ENCODE results near the gene MUC6. TPM values are rescaled to one million over a fixed set of nuclear protein-coding genes. Genes with fewer than 3 reads are reported as not detected.
A peak's percentile ranks its signal among the peaks of the same experiment; 100 is the strongest.

MUC6 gene
- total and polyA plus RNA-seq, 5 experiments from 2014 or later, result not detected

- H3K4me1 Mint-ChIP-seq, result no peaks in the 10 kb centered on the region
- H3K27ac Mint-ChIP-seq, result no peak overlapping the region
- no peaks in the 10 kb centered on the region for H3K9me3 Mint-ChIP-seq
- peak in 1 of 10 donors; percentile 6 for DNase-seq
- POLR2A ChIA-PET, result no interaction called here
- H3K36me3 Mint-ChIP-seq, result no peaks in the 10 kb centered on the region
- no peak overlapping the region for H3K4me3 Mint-ChIP-seq
- ATAC-seq, result no peak
- peaks cover 0 to 14% (median 3%) of the 10 kb centered on the region in 5 donors for H3K27me3 Mint-ChIP-seq
Observed at GRCh38 chr11:1076061-1076665, 39.6 kb upstream of the MUC6 start.

DNA sequence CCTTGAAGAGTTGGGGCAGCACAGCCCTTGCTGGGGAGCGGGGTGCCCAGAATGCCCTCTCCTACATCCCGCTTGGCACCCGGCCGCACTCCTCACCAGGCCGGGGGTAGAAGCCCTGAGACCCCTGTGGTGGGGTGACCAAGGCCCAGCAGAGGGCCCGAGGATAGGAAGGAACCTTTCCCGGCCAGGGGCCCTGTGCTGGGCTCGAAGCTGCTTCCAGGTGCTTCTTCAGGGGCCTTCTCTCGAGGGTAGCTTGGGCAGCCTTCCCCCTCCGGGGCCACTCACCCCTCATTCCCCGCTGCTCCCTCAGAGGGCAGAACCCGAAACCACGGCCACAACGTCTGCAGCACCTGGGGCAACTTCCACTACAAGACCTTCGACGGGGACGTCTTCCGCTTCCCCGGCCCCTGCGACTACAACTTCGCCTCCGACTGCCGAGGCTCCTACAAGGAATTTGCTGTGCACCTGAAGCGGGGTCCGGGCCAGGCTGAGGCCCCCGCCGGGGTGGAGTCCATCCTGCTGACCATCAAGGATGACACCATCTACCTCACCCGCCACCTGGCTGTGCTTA, 38.9 kb upstream of the MUC6 start:
- peaks cover 0 to 16% (median 3%) of the 10 kb centered on the region in 5 donors for H3K27me3 Mint-ChIP-seq
- POLR2A ChIA-PET, result no interaction called here
- no peaks in the 10 kb centered on the region for H3K4me1 Mint-ChIP-seq
- H3K9me3 Mint-ChIP-seq, result no peaks in the 10 kb centered on the region
- H3K4me3 Mint-ChIP-seq, result no peak overlapping the region
- H3K36me3 Mint-ChIP-seq, result no peaks in the 10 kb centered on the region
- no peak for ATAC-seq
- no peak overlapping the region for H3K27ac Mint-ChIP-seq
- peak in 2 of 10 donors; percentile 13 to 43 for DNase-seq

- Mint-ChIP-seq H3K27ac (no peak within 1 kb of the TSS), H3K4me1 (no peaks in the 10 kb centered on the region), H3K27me3 (peaks cover 0 to 23% (median 11%) of the 10 kb centered on the region in 5 donors), H3K9me3 (no peaks in the 10 kb centered on the region), H3K36me3 (no peaks in the 10 kb centered on the region), H3K4me3 (no peak within 1 kb of the TSS)
- POLR2A ChIA-PET, result no interaction called here
- DNase-seq, result peak in 2 of 10 donors; percentile 14 to 61
- no peak for ATAC-seq
Observed at GRCh38 chr11:1074244-1075221, 38.0 kb upstream of the MUC6 start, which contains the start of gene MUC2. MUC2 (plus strand) TSS chr11:1074874.

GRCh38 chr11:1073851-1074243, 37.3 kb upstream of the MUC6 start:
- Mint-ChIP-seq H3K9me3 (no peaks in the 10 kb centered on the region), H3K36me3 (no peaks in the 10 kb centered on the region), H3K27ac (no peak overlapping the region), H3K4me3 (no peak overlapping the region), H3K4me1 (no peaks in the 10 kb centered on the region), H3K27me3 (peaks cover 0 to 23% (median 11%) of the 10 kb centered on the region in 5 donors)
- ATAC-seq (no peak), DNase-seq (peak in 2 of 10 donors; percentile 15 to 49)
- POLR2A ChIA-PET, result no interaction called here

GRCh38 chr11:1073261-1073724, 36.8 kb upstream of the MUC6 start:
- no peak overlapping the region for H3K4me3 Mint-ChIP-seq
- peak in 2 of 10 donors; percentile 14 to 43 for DNase-seq
- no peak for ATAC-seq

GRCh38 chr11:1072821-1073231, 36.3 kb upstream of the MUC6 start:
- Mint-ChIP-seq H3K9me3 (no peaks in the 10 kb centered on the region), H3K36me3 (no peaks in the 10 kb centered on the region)
- POLR2A ChIA-PET, result no interaction called here

More at GRCh38 chr11:1073261-1073724, 36.8 kb upstream of the MUC6 start:
- no peaks in the 10 kb centered on the region for H3K4me1 Mint-ChIP-seq
- peaks cover 0 to 23% (median 11%) of the 10 kb centered on the region in 5 donors for H3K27me3 Mint-ChIP-seq
- H3K27ac Mint-ChIP-seq, result no peak overlapping the region
- no peaks in the 10 kb centered on the region for H3K36me3 Mint-ChIP-seq
- H3K9me3 Mint-ChIP-seq, result no peaks in the 10 kb centered on the region
- POLR2A ChIA-PET, result no interaction called here

DNA sequence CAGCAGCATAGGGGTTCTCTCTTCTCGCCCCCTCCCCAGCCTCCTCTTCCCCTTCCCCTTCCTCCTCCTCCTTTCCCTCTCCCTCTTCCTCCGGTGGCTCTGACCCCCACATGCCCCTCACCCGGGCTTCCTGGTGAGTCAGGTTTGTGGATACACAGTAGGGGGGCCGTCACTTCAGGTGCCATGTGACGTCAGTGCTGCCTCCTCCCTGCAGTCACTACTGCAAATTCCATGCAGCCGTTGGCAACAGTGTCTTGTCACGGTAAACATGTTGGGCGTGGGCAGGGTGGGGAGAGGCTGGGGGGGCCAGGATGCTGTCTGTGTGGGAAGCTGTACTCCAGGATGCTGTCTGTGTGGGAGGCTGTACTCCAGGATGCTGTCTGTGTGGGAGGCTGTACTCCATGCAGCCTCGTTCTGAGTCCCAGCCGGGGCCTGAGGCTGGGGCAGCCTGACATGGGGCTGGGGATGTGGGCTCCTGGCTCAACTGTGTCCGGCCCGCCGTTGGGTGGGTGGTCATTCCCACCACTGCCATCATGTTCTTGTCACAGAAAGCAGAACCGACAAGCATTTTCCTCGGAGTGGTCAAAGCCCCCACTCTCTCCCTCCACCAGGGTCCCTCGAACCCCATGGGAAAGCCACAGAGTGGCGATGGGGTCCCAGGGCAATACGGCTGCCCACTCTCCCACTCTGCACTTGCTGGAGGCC, 35.8 kb upstream of the MUC6 start:
- no peak overlapping the region for H3K27ac Mint-ChIP-seq
- no peaks in the 10 kb centered on the region for H3K9me3 Mint-ChIP-seq
- ATAC-seq (no peak), DNase-seq (peak in 2 of 10 donors; percentile 10 to 48)
- no peaks in the 10 kb centered on the region for H3K36me3 Mint-ChIP-seq
- no peak overlapping the region for H3K4me3 Mint-ChIP-seq
- POLR2A ChIA-PET, result no interaction called here
- peaks cover 0 to 23% (median 14%) of the 10 kb centered on the region in 5 donors for H3K27me3 Mint-ChIP-seq
- no peaks in the 10 kb centered on the region for H3K4me1 Mint-ChIP-seq

More at GRCh38 chr11:1072821-1073231, 36.3 kb upstream of the MUC6 start:
- ATAC-seq, result no peak
- no peaks in the 10 kb centered on the region for H3K4me1 Mint-ChIP-seq
- H3K27ac Mint-ChIP-seq, result no peak overlapping the region
- no peak overlapping the region for H3K4me3 Mint-ChIP-seq
- peaks cover 0 to 23% (median 14%) of the 10 kb centered on the region in 5 donors for H3K27me3 Mint-ChIP-seq
- no peak for DNase-seq

DNA sequence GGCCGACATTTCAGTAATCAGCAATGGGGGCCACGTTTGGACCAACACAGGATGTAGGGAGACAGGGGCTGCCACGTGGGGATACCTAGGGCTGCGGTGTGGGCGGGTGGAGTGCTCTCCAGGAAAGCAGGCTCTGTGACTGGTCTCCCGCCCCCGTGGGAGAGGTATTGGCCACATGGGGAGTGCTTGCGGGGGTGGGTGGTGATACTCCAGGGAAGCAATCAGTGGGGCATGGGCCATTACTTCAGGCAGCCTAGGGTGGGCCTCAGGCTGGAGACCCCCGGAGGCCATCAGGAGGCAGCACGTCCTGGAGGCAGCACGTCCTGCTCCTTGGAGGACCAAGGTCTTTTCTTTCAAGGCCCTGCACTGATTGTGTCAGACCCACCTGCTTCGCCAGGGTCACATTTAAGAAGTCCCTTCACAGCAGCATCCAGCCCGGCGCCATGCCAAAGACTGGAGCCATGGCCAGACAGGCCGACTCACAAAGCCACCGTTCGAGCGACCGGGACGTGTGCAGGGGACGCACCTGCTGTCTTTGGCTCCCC, 35.1 kb upstream of the MUC6 start:
- DNase-seq, result peak in 2 of 10 donors; percentile 10 to 41
- Mint-ChIP-seq H3K4me1 (no peaks in the 10 kb centered on the region), H3K9me3 (no peaks in the 10 kb centered on the region), H3K27me3 (peaks cover 0 to 27% (median 14%) of the 10 kb centered on the region in 5 donors), H3K36me3 (no peaks in the 10 kb centered on the region), H3K4me3 (no peak overlapping the region), H3K27ac (no peak overlapping the region)
- no peak for ATAC-seq
- POLR2A ChIA-PET, result no interaction called here

- H3K36me3 Mint-ChIP-seq, result no peaks in the 10 kb centered on the region
- H3K27ac Mint-ChIP-seq, result no peak overlapping the region
- POLR2A ChIA-PET, result no interaction called here
- no peaks in the 10 kb centered on the region for H3K4me1 Mint-ChIP-seq
- H3K4me3 Mint-ChIP-seq, result no peak overlapping the region
- H3K27me3 Mint-ChIP-seq, result peaks cover 0 to 32% (median 15%) of the 10 kb centered on the region in 5 donors
- H3K9me3 Mint-ChIP-seq, result no peaks in the 10 kb centered on the region
- peak in 2 of 10 donors; percentile 14 to 38 for DNase-seq
- ATAC-seq, result no peak
Observed at GRCh38 chr11:1070594-1071462, 34.3 kb upstream of the MUC6 start.

DNA sequence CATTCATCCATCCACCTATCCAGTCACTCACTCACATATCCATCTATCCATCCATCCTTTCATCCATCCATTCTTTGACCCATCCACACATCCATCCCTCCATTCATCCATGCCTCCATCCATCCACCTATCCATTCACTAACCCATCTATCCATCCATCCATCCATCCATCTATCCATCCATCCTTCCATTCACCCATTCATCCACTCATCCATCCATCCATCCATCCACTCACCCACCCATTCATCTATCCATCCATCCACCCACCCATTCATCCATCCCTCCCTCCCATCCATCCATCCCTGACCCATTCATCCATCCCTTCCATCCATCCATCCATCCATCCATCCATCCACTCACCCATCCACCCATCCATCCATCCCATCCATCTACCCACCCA, 33.2 kb upstream of the MUC6 start:
- Mint-ChIP-seq H3K9me3 (peaks cover 0 to 4% (median 0%) of the 10 kb centered on the region in 9 donors), H3K27ac (peak overlapping the region in 2 of 10 donors; percentile 1 to 68)
- POLR2A ChIA-PET, result interaction anchor here (0.6 kb wide), 1 partner anchor 213 kb away, joined by 5 read pairs; no protein-coding TSS in a partner anchor

GRCh38 chr11:1067812-1068496, 31.4 kb upstream of the MUC6 start:
- Mint-ChIP-seq H3K4me3 (no peak overlapping the region), H3K4me1 (peaks cover 5 to 13% (median 8%) of the 10 kb centered on the region in 4 donors), H3K36me3 (no peaks in the 10 kb centered on the region), H3K9me3 (peaks cover 0 to 4% (median 0%) of the 10 kb centered on the region in 9 donors), H3K27me3 (peaks cover 2 to 32% (median 15%) of the 10 kb centered on the region in 5 donors), H3K27ac (no peak overlapping the region)
- POLR2A ChIA-PET, result no interaction called here
- ATAC-seq, result no peak
- no peak for DNase-seq

More for the DNA sequence above, 33.2 kb upstream of the MUC6 start:
- ATAC-seq (no peak), DNase-seq (no peak)
- no peaks in the 10 kb centered on the region for H3K36me3 Mint-ChIP-seq
- H3K27me3 Mint-ChIP-seq, result peaks cover 2 to 32% (median 15%) of the 10 kb centered on the region in 5 donors
- no peak overlapping the region for H3K4me3 Mint-ChIP-seq
- no peaks in the 10 kb centered on the region for H3K4me1 Mint-ChIP-seq

Data from naive thymus-derived CD8-positive, alpha-beta T cell (primary cell).